Gastroesophageal sphincter (tissue), 4 donors: ENCODE data around the gene OR2V1. TPM values are rescaled to one million over a fixed set of nuclear protein-coding genes. Genes with fewer than 3 reads are reported as not detected.
A peak's percentile ranks its signal among the peaks of the same experiment; 100 is the strongest.

ENCODE experiments used
- ATAC-seq: fragments of 150-250 bp; one replicate; pipeline ENCODE4 v1.9.1; 2016; ENCODE audit warnings: mild to moderate bottlenecking, moderate library complexity
- H3K27ac ChIP-seq, 4 donors: fragments of 200-600 bp; sonication (generic) in 3 of 4; 1 replicate in 3 of 4; 2 replicates in 1 of 4; pipeline ENCODE4 v1.5.1; 2016 to 2019
- H3K27me3 ChIP-seq: fragments of 200-600 bp; sonication (generic); one replicate; pipeline ENCODE4 v1.5.1; 2019
- H3K36me3 ChIP-seq, 2 donors: fragments of 200-600 bp; sonication (generic); one replicate each; pipeline ENCODE4 v1.5.1; 2019; ENCODE audit warnings: control low read depth in 1 of 2
- H3K4me1 ChIP-seq, 3 donors: fragments of 200-600 bp; sonication (generic); 1 replicate in 2 of 3; 2 replicates in 1 of 3; pipeline ENCODE4 v1.5.1; 2016 to 2019; ENCODE audit warnings: control low read depth in 2 of 3
- H3K4me3 ChIP-seq, 2 donors: fragments of 200-600 bp; sonication (generic); one replicate each; pipeline ENCODE4 v1.5.1; 2019; ENCODE audit warnings: mild to moderate bottlenecking in 1 of 2, moderate library complexity in 1 of 2
- H3K9me3 ChIP-seq, 3 donors: fragments of 200-600 bp; sonication (generic); one replicate each; pipeline ENCODE4 v1.5.1; 2017 to 2019; ENCODE audit warnings: control low read depth in 2 of 3
- CTCF ChIP-seq, 4 experiments: fragments of 200-600 bp in 2 of 4; fragments of 450-650 bp in 2 of 4; sonication (generic) in 1 of 4; IDR thresholded peaks; one replicate each; pipeline ENCODE4 v1.5.1; 2017 to 2019; ENCODE audit warnings: antibody characterized with exemption in 4 of 4, mild to moderate bottlenecking in 2 of 4, moderate library complexity in 2 of 4
- EP300 ChIP-seq: sonication (generic); formaldehyde crosslinking; IDR thresholded peaks from one replicate; pipeline ENCODE4 v1.6.1; 2017; ENCODE audit warnings: antibody characterized with exemption, mild to moderate bottlenecking
- POLR2A ChIP-seq, 2 donors: fragments of 450-650 bp; IDR thresholded peaks; one replicate each; pipeline ENCODE4 v1.6.1; 2017; ENCODE audit warnings: antibody characterized with exemption in 2 of 2, mild to moderate bottlenecking in 2 of 2, moderate library complexity in 1 of 2
- POLR2AphosphoS5 ChIP-seq: sonication (generic); formaldehyde crosslinking; IDR thresholded peaks from one replicate; pipeline ENCODE4 v1.6.1; 2017; ENCODE audit warnings: antibody characterized with exemption
- WGBS, 2 donors: methylation state at CpG; one replicate each; pipeline ENCODE4 v1.1.5; 2018; ENCODE audit warnings: low coverage in 1 of 2; 5-methylcytosine and 5-hydroxymethylcytosine counted together
- total RNA-seq, 4 donors: library from RNA; depleted of rRNA; stranded (reverse); fragments of >200 nt; gene quantifications; one replicate each; pipeline ENCODE4 v1.1.0, GENCODE V29; 2016

Gene OR2V1
- total RNA-seq, 4 donors from 2014 or later: 0.12 TPM; not detected in 3

GRCh38 chr5:181127456-181127855 lies 3.5 kb downstream of the OR2V1 start:
- Histone ChIP-seq H3K4me3 (no peak overlapping the region), H3K27ac (no peak overlapping the region), H3K27me3 (peaks cover 97% of the 10 kb centered on the region), H3K9me3 (no peaks in the 10 kb centered on the region), H3K4me1 (no peaks in the 10 kb centered on the region), H3K36me3 (no peaks in the 10 kb centered on the region)
- no peak for TF ChIP-seq CTCF (IDR thresholded peaks at IDR 0.05)
- no peak for TF ChIP-seq EP300
- TF ChIP-seq POLR2AphosphoS5: no peak
- no peak for TF ChIP-seq POLR2A (IDR thresholded peaks at IDR 0.05)
- ATAC-seq: no peak
- WGBS, 2 donors: 90 to 93% methylated on average over 3 to 4 of the region's 10 CpGs

DNA sequence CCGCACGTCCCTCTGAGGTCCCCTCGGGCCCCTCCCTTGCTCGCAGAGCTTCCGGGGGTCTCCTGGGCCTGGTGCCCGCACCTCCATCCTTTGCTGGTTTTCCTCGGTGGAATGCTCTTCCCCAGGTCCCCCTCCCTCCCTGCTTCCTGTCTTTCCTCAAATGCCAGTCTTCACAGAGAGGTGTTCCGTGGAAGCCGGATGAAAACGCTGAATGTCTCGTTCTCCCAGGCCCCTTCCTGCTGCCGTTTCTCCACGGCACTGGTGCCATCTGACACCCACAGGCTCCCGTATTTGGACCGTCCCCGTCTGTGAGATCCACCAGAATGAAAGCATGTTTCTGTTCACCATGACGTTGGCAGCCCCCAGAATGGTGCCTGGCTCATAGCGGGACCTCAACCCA lies 4.1 kb downstream of the OR2V1 start:
- no peak overlapping the region for H3K4me3 ChIP-seq
- no peaks in the 10 kb centered on the region for H3K9me3 ChIP-seq
- WGBS, 2 donors: 61 to 80% methylated on average over 1 to 18 of the region's 18 CpGs
- H3K27me3 ChIP-seq: peaks cover 97% of the 10 kb centered on the region
- no peak for TF ChIP-seq POLR2A (IDR thresholded peaks at IDR 0.05)
- TF ChIP-seq POLR2AphosphoS5: no peak
- TF ChIP-seq EP300: no peak
- no peak for TF ChIP-seq CTCF (IDR thresholded peaks at IDR 0.05)
- no peak overlapping the region for H3K27ac ChIP-seq
- H3K4me1 ChIP-seq: no peaks in the 10 kb centered on the region
- no peaks in the 10 kb centered on the region for H3K36me3 ChIP-seq
- ATAC-seq: no peak

- Histone ChIP-seq H3K4me3 (no peak overlapping the region), H3K36me3 (no peaks in the 10 kb centered on the region), H3K4me1 (no peaks in the 10 kb centered on the region), H3K9me3 (no peaks in the 10 kb centered on the region), H3K27me3 (peaks cover 98% of the 10 kb centered on the region), H3K27ac (no peak overlapping the region)
- TF ChIP-seq CTCF (IDR thresholded peaks at IDR 0.05): no peak
- TF ChIP-seq POLR2AphosphoS5: no peak
- no peak for TF ChIP-seq EP300
- no peak for TF ChIP-seq POLR2A (IDR thresholded peaks at IDR 0.05)
- no peak for ATAC-seq
- WGBS, 2 donors: 33 to 47% methylated on average over 1 to 3 of the region's 3 CpGs
Observed at GRCh38 chr5:181124526-181124925, 6.4 kb downstream of the OR2V1 start.

GRCh38 chr5:181121675-181122561 lies 9.1 kb downstream of the OR2V1 start:
- Histone ChIP-seq H3K36me3 (no peaks in the 10 kb centered on the region), H3K27ac (no peak overlapping the region), H3K4me1 (no peaks in the 10 kb centered on the region), H3K27me3 (peaks cover 98% of the 10 kb centered on the region), H3K4me3 (no peak overlapping the region), H3K9me3 (no peaks in the 10 kb centered on the region)
- ATAC-seq: peak; percentile 72
- WGBS, 2 donors: 53 to 57% methylated on average over 7 to 22 of the region's 28 CpGs
- no peak for TF ChIP-seq EP300
- TF ChIP-seq CTCF (IDR thresholded peaks at IDR 0.05): no peak

- Histone ChIP-seq H3K4me1 (no peaks in the 10 kb centered on the region), H3K27me3 (peaks cover 98% of the 10 kb centered on the region), H3K9me3 (no peaks in the 10 kb centered on the region), H3K27ac (no peak overlapping the region), H3K4me3 (no peak overlapping the region), H3K36me3 (no peaks in the 10 kb centered on the region)
- TF ChIP-seq POLR2A (IDR thresholded peaks at IDR 0.05): no peak
- no peak for TF ChIP-seq EP300
- TF ChIP-seq CTCF (IDR thresholded peaks at IDR 0.05): no peak
- TF ChIP-seq POLR2AphosphoS5: no peak
- no peak for ATAC-seq
- 74 to 77% methylated on average over 5 of the region's 5 CpGs for WGBS, 2 donors
Observed at GRCh38 chr5:181120761-181121160, 10.2 kb downstream of the OR2V1 start.
